ENCODE measurements around the gene EEPD1.
"Not testable (repeated sequence)": the region's sequence is repeated elsewhere in the genome, so short reads cannot be mapped to it uniquely, and the experiment has no call there.

EEPD1 gene

GRCh38 chr7:36216063-36216684 lies 63.1 kb downstream of the EEPD1 start:
- DNase-seq (ENCODE audit: low spot score): no peak

- DNase-seq (ENCODE audit: low spot score): no peak
These were observed 64.3 kb downstream of the EEPD1 start for GRCh38 chr7:36217211-36217960.

GRCh38 chr7:36217961-36218284 lies 64.9 kb downstream of the EEPD1 start:
- DNase-seq (ENCODE audit: low spot score): no peak

DNA sequence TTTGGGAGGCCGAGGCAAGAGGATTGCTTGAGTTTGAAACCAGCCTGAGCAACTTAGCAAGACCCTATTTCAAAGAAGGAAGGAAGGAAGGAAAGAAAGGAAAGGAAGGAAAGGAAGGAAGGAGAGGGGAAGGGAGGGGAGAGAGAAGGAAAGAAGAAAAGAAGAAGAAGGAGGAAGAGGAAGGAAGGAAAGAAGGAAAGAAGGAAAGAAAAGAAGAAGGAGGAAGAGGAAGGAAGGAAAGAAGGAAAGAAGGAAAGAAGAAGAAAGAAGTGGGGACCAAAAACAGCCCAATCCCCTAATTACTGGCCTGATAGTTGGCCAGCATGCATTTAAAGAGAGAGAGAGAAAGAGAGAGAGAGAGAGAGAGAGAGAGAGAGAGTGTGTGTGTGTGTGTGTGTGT lies 66.4 kb downstream of the EEPD1 start:
- DNase-seq (ENCODE audit: low spot score): no peak

GRCh38 chr7:36223851-36224250 lies 70.8 kb downstream of the EEPD1 start:
- DNase-seq (ENCODE audit: low spot score): no peak

DNA sequence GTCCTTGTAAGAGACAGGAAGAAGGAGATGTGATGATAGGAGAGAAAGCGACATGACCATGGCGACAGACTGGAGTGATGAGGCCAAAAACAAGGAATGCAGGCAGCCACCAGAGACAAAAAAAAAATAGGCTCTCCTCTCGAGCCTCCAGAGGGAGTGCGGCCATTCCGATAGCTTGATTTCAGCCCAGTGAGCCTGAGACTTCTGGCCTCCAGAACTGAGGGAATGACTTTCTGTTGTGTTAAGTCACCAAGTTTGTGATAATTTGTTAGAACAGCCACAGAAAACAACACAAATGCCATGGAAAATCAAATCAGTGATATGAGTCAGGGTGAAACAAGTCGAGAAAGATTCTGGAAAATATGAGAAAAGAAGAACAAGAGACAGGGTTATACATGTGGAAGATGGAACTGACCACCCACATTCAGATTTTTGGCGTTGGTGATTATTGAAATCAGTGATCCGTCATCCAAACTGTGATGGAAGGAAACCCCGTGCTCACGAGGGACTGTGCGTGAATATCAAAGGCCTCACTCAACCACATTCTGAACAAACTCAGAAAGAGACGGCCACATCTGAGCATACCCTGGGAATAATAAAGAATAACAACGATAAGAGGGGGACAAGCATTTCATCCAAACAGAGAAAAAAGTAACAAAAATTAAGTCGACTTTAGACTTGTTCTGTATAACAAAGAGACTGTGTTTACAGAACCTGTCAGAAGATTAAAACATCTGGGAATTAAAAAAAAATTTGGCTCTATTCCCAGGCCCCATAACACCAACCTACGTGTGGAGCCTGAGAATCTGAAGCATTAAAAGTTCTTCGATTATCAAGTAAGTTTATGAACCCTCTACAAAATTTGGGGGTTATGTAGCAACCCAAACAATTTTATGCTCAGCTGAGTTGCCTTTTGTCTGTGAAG lies 72.1 kb downstream of the EEPD1 start:
- DNase-seq (ENCODE audit: low spot score): peak; percentile 25

GRCh38 chr7:36226151-36226550 lies 73.1 kb downstream of the EEPD1 start:
- DNase-seq (ENCODE audit: low spot score): no peak

GRCh38 chr7:36227223-36227622 lies 74.2 kb downstream of the EEPD1 start:
- DNase-seq (ENCODE audit: low spot score): no peak

DNA sequence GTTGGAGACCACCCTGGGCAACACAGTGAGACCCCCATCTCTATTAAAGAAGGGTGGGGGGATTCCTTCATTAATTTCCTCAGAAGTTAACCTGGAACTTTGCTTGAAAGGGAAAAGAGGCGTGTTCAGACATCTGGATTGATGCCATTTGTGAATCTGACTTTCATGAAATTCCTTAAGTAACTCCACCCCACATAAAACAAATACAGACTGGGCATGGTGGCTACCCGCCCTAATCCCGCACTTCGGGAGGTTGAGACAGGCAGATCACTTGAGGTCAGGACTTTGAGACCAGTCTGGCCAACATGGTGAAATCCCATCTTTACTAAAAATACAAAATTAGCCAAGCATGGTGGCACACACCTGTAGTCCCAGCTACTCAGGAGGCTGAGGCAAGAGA lies 75.0 kb downstream of the EEPD1 start:
- DNase-seq (ENCODE audit: low spot score): no peak

DNA sequence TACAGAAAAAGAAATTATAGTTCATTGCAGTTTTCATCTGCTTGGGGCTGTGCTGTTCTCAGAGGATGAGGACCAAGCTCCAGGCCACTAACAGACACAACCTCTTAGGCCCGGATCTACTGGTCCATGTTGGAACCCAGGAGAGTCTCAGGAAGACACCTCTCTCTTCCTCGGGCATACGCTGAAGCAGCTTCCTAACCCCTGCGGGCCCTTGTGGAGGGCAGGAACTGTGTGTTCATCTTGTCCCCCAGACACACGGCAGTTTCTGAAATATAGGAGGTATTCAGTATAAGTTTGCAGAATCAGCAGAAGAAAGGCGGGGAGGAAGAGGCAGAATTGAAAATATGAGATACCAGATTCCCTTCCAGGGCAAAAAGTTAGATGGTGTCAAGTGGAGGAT lies 78.4 kb downstream of the EEPD1 start:
- DNase-seq (ENCODE audit: low spot score): no peak

- no peak for DNase-seq (ENCODE audit: low spot score)
These were observed 79.5 kb downstream of the EEPD1 start for GRCh38 chr7:36232555-36232954.

DNA sequence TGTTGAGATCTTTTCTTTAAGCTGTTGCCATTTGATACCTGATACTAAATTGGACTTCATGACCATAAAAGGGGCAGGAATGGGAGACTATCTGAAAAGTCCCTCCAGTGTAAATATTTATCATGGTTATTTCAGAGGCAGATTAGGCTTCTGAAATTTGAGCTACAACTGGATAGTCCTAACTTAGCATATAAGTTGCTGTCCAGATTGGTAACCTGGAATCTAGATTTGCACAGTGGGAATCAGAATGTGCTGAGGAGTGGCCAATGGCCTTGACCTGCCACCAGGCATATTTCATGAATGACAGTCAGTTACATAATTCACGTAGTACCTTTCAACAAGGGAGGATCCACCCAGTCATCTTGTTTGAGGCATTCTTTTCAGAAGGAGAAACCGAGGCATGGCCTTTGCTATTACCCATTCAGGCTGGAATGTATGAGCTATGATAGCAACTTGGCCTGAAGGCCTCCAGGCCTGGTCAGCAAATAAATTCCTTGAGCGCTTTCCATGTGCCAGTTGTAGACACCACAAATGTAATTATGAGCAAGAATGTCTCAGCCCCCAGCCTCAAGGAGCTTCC lies 80.0 kb downstream of the EEPD1 start:
- no peak for DNase-seq (ENCODE audit: low spot score)

DNA sequence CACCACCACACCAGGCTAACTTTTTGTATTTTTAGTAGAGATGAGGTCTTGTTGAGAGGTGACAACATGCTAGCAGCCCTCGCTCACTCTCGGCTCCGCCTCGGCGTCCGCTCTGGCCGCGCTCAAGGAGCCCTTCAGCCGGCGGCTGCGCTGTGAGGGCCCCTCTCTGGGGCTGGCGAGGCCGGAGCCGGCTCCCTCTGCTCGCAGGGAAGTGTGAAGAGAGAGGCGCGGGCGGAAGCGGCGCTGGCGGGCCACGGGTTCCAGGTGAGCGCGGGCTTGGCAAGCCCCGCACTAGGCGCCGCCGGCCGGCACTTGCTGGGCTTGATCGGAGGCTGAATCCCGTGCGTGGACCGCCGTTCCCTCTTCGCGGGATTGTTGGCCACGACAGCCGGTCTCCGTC lies 83.0 kb downstream of the EEPD1 start:
- DNase-seq (ENCODE audit: low spot score): no peak

DNA sequence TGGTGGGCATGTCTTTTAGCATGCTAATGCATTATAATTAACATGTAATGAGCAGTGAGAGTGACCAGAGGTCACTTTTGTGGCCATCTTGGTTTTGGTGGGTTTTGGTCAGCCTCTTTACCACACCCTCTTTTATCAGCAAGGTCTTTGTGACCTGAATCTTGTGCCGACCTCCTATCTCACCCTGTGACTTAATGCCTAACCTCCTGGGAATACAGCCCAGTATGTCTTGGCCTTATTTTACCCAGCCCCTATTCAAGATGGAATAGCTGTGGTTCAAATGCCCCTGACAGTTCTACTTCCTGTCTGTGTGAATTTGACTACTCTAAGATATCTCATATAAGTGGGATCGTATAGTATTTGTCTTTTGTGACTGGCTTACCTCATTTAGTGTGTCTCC lies 85.1 kb downstream of the EEPD1 start:
- DNase-seq (ENCODE audit: low spot score): no peak

DNA sequence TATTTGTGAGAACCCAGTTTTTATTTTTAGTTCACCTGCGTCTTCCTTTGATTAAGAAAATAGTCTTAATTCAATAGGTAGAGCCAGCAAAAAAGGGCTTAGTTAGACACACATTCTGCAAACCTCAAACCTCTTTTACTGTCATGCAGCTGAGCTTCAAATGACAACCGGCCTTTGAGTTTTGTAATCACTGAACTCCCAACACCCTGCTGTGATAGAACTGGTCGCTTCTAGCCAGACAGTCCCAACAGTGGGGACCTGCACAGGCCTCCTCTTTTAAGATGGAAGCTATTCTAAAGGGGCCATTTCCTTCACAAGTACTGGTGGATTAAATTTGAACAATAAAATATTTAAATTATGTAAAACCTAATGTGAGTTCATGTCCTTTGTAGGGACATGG lies 90.3 kb downstream of the EEPD1 start:
- not testable (repeated sequence) for DNase-seq (ENCODE audit: low spot score)

GRCh38 chr7:36244001-36244400 lies 90.9 kb downstream of the EEPD1 start:
- not testable (repeated sequence) for DNase-seq (ENCODE audit: low spot score)

DNA sequence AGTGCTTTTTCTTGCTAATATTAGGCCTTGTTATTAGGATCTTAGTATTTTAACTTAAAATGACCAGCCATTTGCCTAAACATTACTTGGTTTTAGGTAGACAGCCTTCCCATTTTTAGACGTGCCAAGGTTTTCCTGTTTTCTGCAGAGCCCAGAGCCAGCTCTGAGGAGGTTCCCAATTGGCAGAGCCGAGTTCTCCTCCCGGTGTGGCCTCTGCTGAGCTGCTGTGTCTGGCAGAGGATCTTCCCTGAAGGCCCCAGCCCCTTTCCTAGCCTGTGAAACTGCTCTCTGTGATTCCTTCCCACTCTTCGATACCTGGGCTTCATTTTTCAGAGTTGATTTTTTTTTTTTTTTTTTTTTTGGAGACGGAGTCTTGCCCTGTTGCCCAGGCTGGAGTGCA lies 91.4 kb downstream of the EEPD1 start:
- no peak for DNase-seq (ENCODE audit: low spot score)

- no peak for DNase-seq (ENCODE audit: low spot score)
These were observed 92.7 kb downstream of the EEPD1 start for GRCh38 chr7:36245684-36246299.

DNA sequence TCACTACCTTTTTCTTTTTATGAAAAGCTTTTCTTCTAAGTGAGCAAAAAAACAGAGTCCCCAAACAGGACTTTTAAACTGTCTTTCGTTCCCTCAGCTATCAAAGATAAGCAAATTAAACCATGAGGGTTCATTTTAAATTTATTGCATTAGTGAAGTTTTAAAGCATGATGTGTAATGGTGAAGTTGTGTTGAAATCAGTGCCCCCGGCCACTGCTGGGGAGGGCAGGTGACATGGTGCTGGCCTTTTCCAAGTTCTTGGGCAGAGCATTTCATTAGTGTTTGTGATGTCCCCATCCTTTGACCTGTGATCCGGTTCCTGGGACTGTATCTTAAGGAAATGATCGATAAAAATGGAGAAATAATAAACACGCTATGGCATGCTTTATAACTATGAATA lies 96.0 kb downstream of the EEPD1 start:
- DNase-seq (ENCODE audit: low spot score): no peak

GRCh38 chr7:36253699-36254098 lies 100.6 kb downstream of the EEPD1 start:
- no peak for DNase-seq (ENCODE audit: low spot score)

DNA sequence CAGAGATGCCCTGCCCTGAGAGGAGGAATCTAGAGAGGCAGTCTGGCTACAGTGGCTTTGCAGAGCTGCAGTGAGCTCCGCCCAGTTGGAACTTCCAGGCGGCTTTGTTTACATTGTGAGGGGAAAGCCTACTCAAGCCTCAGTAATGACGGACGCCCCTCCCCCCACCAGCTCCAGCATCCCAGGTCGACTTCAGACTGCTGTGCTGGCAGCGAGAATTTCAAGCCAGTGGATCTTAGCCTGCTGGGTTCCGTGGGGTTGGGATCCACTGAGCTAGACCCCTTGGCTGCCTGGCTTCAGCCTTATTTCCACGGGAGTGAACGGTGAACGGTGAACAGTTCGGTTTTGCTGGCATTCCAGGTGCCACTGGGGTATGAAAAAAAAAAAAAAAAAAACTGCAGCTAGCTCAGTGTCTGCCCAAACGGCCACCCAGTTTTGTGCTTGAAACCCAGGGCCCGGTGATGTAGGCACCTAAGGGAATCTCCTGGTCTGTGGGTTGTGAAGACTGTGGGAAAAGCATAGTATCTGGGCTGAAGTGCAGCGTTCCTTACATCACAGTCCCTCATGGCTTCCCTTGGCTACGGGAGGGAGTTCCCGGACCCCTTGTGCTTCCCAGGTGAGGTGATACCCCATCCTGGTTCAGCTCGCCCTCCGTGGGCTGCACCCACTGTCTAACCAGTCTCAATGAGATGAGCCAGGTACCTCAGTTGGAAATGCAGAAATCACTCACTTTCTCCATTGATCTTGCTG lies 105.6 kb downstream of the EEPD1 start:
- not testable (repeated sequence) for DNase-seq (ENCODE audit: low spot score)

Data from COLO829 (cell line).